Endothelial cell of umbilical vein (primary cell): Measurements from ENCODE around the gene BMPR1A. TPM values are rescaled to one million over a fixed set of nuclear protein-coding genes. Genes with fewer than 3 reads are reported as not detected.

Source experiments
- BruUV-seq: library from RNA; stranded (reverse); fragments of 400-500 nt; replicated peaks from 2 replicates; lab custom pipeline; 2021; lab: Mats Ljungman, UMichigan
- CTCF ChIA-PET: fragments of 300-600, 350-600 bp; sonication (Branson Sonifier 250); formaldehyde crosslinking; loops from one replicate; lab custom pipeline; 2021; ENCODE audit warnings: antibody characterized with exemption, inconsistent platforms; lab: Charles Lee
- POLR2A ChIA-PET: fragments of 300-600, 350-600 bp; sonication (Branson Sonifier 250); formaldehyde crosslinking; loops from one replicate; lab custom pipeline; 2021; ENCODE audit warnings: antibody characterized with exemption, inconsistent platforms; lab: Charles Lee
- DNase-seq: peaks from one replicate; pipeline ENCODE4 v3.0.0-alpha.2; 2011; ENCODE audit warnings: low read depth, low spot score
- FAIRE-seq: peaks from 2 replicates; lab custom pipeline; 2011; peaks lifted over from hg19 to GRCh38; lab: Jason Lieb, UNC
- H2AFZ ChIP-seq: 2 replicates; pipeline ENCODE4 v1.6.0; 2012; ENCODE audit warnings: low read depth, low read length, control low read depth, inconsistent platforms
- H3K27ac ChIP-seq: 2 replicates; pipeline ENCODE4 v1.5.1; 2011; ENCODE audit warnings: low read depth, mild to moderate bottlenecking, control low read depth, low read length, moderate library complexity; ENCODE audit not compliant: insufficient read depth
- H3K27me3 ChIP-seq, 2 experiments: 2 replicates each; pipeline versions ENCODE4 v1.6.0 to v1.6.1; 2011; ENCODE audit warnings: low read length in 2 of 2, mixed read lengths in 1 of 2; ENCODE audit not compliant: control insufficient read depth in 2 of 2, insufficient read depth in 2 of 2
- H3K36me3 ChIP-seq, 2 experiments: 2 replicates in 1 of 2; 3 replicates in 1 of 2; pipeline ENCODE4 v1.5.1; 2011; ENCODE audit warnings: low read length in 2 of 2, mild to moderate bottlenecking in 1 of 2, moderate library complexity in 1 of 2; ENCODE audit not compliant: control insufficient read depth in 2 of 2, insufficient read depth in 2 of 2; ENCODE audit errors: extremely low read depth in 1 of 2
- H3K4me1 ChIP-seq: 3 replicates; pipeline ENCODE4 v1.5.1; 2011; ENCODE audit warnings: mild to moderate bottlenecking, low read length; ENCODE audit not compliant: control insufficient read depth, insufficient read depth; ENCODE audit errors: extremely low read depth
- H3K4me2 ChIP-seq: 2 replicates; pipeline ENCODE4 v1.6.1; 2011; ENCODE audit warnings: low read length, control low read depth, mixed read lengths; ENCODE audit not compliant: insufficient read depth
- H3K4me3 ChIP-seq, 3 experiments: fragments of 200-600 bp in 1 of 3; sonication (generic), shearing (Covaris generic) in 1 of 3; replicated peaks in 1 of 3; 2 replicates each; pipeline ENCODE4 v1.5.1; 2011 to 2016; ENCODE audit warnings: control low read depth in 3 of 3, low read length in 3 of 3, mild to moderate bottlenecking in 2 of 3, inconsistent platforms in 1 of 3, low read depth in 1 of 3, moderate library complexity in 1 of 3; ENCODE audit not compliant: insufficient read depth in 1 of 3
- H3K79me2 ChIP-seq: 2 replicates; pipeline ENCODE4 v1.6.0; 2012; ENCODE audit warnings: low read length, inconsistent platforms; ENCODE audit not compliant: control insufficient read depth, insufficient read depth
- H3K9ac ChIP-seq: replicated peaks from 2 replicates; pipeline ENCODE3; 2011; ENCODE audit warnings: low read length, control low read depth; ENCODE audit not compliant: insufficient read depth; ENCODE audit errors: extremely low read depth
- H3K9me1 ChIP-seq: replicated peaks from 3 replicates; pipeline ENCODE4 v1.6.0; 2011; ENCODE audit warnings: mild to moderate bottlenecking, low read length; ENCODE audit not compliant: control insufficient read depth, insufficient read depth; ENCODE audit errors: extremely low read depth
- H3K9me3 ChIP-seq: replicated peaks from 2 replicates; pipeline ENCODE4 v1.5.1; 2012; ENCODE audit warnings: low read length, inconsistent platforms; ENCODE audit not compliant: control insufficient read depth, insufficient read depth
- H4K20me1 ChIP-seq: replicated peaks from 2 replicates; pipeline ENCODE3; 2011; ENCODE audit warnings: mild to moderate bottlenecking, low read length; ENCODE audit not compliant: control insufficient read depth, insufficient read depth; ENCODE audit errors: extremely low read depth
- EZH2 ChIP-seq: IDR thresholded peaks from 2 replicates; pipeline ENCODE4 v1.6.1; 2012; ENCODE audit warnings: borderline replicate concordance, low read depth, mild to moderate bottlenecking, moderate library complexity, low read length, inconsistent platforms; ENCODE audit not compliant: severe bottlenecking
- FOS ChIP-seq: IDR thresholded peaks from 2 replicates; pipeline ENCODE4 v1.6.1; 2011; ENCODE audit warnings: mild to moderate bottlenecking, low read length, moderate library complexity, borderline replicate concordance; ENCODE audit not compliant: insufficient read depth
- GATA2 ChIP-seq: IDR thresholded peaks from 2 replicates; pipeline ENCODE4 v1.7.0; 2011; ENCODE audit warnings: low read depth, mild to moderate bottlenecking, moderate library complexity, mixed read lengths, low read length; ENCODE audit not compliant: insufficient read length, insufficient read depth
- JUN ChIP-seq: IDR thresholded peaks from 2 replicates; pipeline ENCODE4 v1.6.1; 2011; ENCODE audit warnings: borderline replicate concordance, low read depth; ENCODE audit not compliant: insufficient read length, insufficient read depth
- MYC ChIP-seq: IDR thresholded peaks from one replicate; pipeline ENCODE4 v1.6.1; 2011; ENCODE audit warnings: mild to moderate bottlenecking, low read depth, low read length
- POLR2A ChIP-seq: IDR thresholded peaks from 2 replicates; pipeline ENCODE4 v1.6.1; 2012; ENCODE audit warnings: low read depth, mild to moderate bottlenecking, control low read depth, low read length
- POLR2AphosphoS5 ChIP-seq: IDR thresholded peaks from 2 replicates; pipeline ENCODE4 v1.6.1; 2012; ENCODE audit warnings: low read depth, mild to moderate bottlenecking, control low read depth, low read length, moderate library complexity; ENCODE audit not compliant: insufficient read depth
- dilution Hi-C: fragments of 300-500 bp; cut with MboI; formaldehyde crosslinking; loops from one replicate; pipeline ENCODE4 v1.15.0; 2019; ENCODE audit warnings: low sequenced_read_pairs; ENCODE audit not compliant: extremely low pct_ligation_motif_present
- intact Hi-C: fragments of 100-400 bp; cut with micrococcal nuclease; formaldehyde crosslinking; loops from one replicate; pipeline ENCODE4 v1.10.0; 2022
- polyA plus RNA-seq, 4 experiments: library from polyadenylated mRNA; depleted of rRNA in 3 of 4; stranded (reverse) in 3 of 4; unstranded in 1 of 4; fragments of >200 nt; gene quantifications; 2 replicates each; pipeline versions ENCODE4 v1.2.1 to v1.2.3, GENCODE V29; 2011 to 2012; ENCODE audit warnings: missing spikeins in 1 of 4
- total RNA-seq: library from RNA; stranded (reverse); gene quantifications from 2 replicates; pipeline ENCODE4 v1.2.3, GENCODE V29; 2021
- TF ChIP-seq, protein P1 (sequence below): IDR thresholded peaks from 2 replicates; pipeline ENCODE4 v1.6.1; 2011; ENCODE audit not compliant: insufficient read depth, insufficient read length
- TF ChIP-seq, protein P2 (sequence below), 2 donors: IDR thresholded peaks; 1 replicate in 1 of 2; 2 replicates in 1 of 2; pipeline ENCODE4 v1.5.1; 2011; ENCODE audit warnings: low read length in 2 of 2, mild to moderate bottlenecking in 2 of 2, moderate library complexity in 2 of 2, control low read depth in 1 of 2, inconsistent platforms in 1 of 2, low read depth in 1 of 2; ENCODE audit not compliant: insufficient read depth in 1 of 2; ENCODE audit errors: extremely low read depth in 1 of 2

Gene BMPR1A
- total and polyA plus RNA-seq, 2 donors (not counting 3 experiments of a cell fraction or from before 2014, with no cell fraction given) = not detected

DNA sequence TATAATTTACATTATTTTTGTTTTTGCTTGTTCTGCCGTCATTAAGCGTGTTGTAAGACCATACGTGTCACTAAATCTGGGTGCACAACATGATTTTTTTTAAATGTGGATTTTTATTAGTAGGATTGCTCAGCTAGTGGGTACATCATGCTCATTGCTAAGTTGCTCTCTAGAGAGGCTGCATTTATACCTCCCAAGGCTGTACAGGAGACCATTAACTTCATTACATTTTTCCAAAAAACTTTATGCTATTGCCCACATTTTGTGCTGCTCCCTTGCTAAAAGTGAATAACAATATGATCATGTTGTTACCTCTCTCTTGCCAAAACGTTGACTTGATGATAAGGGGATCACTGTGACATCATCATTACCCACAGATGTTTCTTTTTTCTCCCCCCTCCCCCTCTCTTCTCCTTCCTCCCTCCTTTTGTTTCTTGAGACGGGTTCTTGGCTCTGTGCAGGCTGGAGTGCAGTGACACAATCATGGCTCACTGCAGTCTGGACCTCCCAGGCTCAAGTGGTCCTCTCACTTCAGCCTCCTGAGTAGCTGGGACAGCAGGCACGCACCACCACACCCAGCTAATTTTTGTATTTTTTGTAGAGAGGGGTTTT is 65.1 kb downstream of the BMPR1A start:
- dilution Hi-C loops = no loop called here
- no peaks in the 10 kb centered on the region for H3K4me1 ChIP-seq
- intact Hi-C loops = no loop called here
- ChIA-PET CTCF (interaction anchor here (1.2 kb wide), 1 partner anchor 13 kb away, joined by 3 read pairs; no protein-coding TSS in a partner anchor), POLR2A (no interaction called here)
- H2AFZ ChIP-seq = no peak overlapping the region
- no TSS peak for BruUV-seq
- H4K20me1 ChIP-seq = no peaks in the 10 kb centered on the region
- no peak overlapping the region for H3K27ac ChIP-seq
- no peak overlapping the region for H3K9ac ChIP-seq
- H3K9me3 ChIP-seq = no peaks in the 10 kb centered on the region
- no peak overlapping the region for H3K4me2 ChIP-seq
- TF ChIP-seq GATA2 = no peak
- TF ChIP-seq, protein P1, sequence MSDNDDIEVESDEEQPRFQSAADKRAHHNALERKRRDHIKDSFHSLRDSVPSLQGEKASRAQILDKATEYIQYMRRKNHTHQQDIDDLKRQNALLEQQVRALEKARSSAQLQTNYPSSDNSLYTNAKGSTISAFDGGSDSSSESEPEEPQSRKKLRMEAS = no peak
- no peak for TF ChIP-seq JUN
- TF ChIP-seq POLR2A = no peak
- no peak for TF ChIP-seq FOS
- no peak for TF ChIP-seq MYC
- no peak for TF ChIP-seq POLR2AphosphoS5
- TF ChIP-seq, protein P2, sequence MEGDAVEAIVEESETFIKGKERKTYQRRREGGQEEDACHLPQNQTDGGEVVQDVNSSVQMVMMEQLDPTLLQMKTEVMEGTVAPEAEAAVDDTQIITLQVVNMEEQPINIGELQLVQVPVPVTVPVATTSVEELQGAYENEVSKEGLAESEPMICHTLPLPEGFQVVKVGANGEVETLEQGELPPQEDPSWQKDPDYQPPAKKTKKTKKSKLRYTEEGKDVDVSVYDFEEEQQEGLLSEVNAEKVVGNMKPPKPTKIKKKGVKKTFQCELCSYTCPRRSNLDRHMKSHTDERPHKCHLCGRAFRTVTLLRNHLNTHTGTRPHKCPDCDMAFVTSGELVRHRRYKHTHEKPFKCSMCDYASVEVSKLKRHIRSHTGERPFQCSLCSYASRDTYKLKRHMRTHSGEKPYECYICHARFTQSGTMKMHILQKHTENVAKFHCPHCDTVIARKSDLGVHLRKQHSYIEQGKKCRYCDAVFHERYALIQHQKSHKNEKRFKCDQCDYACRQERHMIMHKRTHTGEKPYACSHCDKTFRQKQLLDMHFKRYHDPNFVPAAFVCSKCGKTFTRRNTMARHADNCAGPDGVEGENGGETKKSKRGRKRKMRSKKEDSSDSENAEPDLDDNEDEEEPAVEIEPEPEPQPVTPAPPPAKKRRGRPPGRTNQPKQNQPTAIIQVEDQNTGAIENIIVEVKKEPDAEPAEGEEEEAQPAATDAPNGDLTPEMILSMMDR (IDR thresholded peaks at IDR 0.05; ENCODE audit: extremely low read depth in 1 of 2, insufficient read depth in 1 of 2, low read depth in 1 of 2, low read length in 2 of 2) = no peak
- TF ChIP-seq EZH2 = no peak
- no peak overlapping the region for H3K4me3 ChIP-seq
- FAIRE-seq (no peak), DNase-seq (no peak)
- peaks cover 29 to 34% of the 10 kb centered on the region in 2 experiments for H3K27me3 ChIP-seq
- H3K36me3 ChIP-seq = no peaks in the 10 kb centered on the region
- no peaks in the 10 kb centered on the region for H3K9me1 ChIP-seq
- no peaks in the 10 kb centered on the region for H3K79me2 ChIP-seq
